IPS-20b (cell line): ENCODE results near the gene APBA2.
"Not testable (repeated sequence)": the region's sequence is repeated elsewhere in the genome, so short reads cannot be mapped to it uniquely, and the experiment has no call there.

Source experiments
- H3K27ac ChIP-seq: one replicate; pipeline ENCODE4 v1.5.1; 2013; ENCODE audit warnings: low read length
- H3K27me3 ChIP-seq: 2 replicates; pipeline ENCODE4 v1.6.1; 2013; ENCODE audit warnings: mild to moderate bottlenecking, low read length, inconsistent platforms; ENCODE audit not compliant: insufficient read depth
- H3K36me3 ChIP-seq: 2 replicates; pipeline ENCODE4 v1.6.1; 2013; ENCODE audit warnings: low read depth, mild to moderate bottlenecking, inconsistent platforms, low read length, moderate library complexity; ENCODE audit not compliant: insufficient read depth
- H3K4me1 ChIP-seq: 2 replicates; pipeline ENCODE4 v1.6.1; 2013; ENCODE audit warnings: mild to moderate bottlenecking, control low read depth, inconsistent platforms, low read length, moderate library complexity; ENCODE audit not compliant: insufficient read depth
- H3K4me3 ChIP-seq: 2 replicates; pipeline ENCODE4 v1.5.1; 2013; ENCODE audit warnings: mild to moderate bottlenecking, low read length, inconsistent platforms
- H3K9ac ChIP-seq: 2 replicates; pipeline ENCODE4 v1.6.1; 2013; ENCODE audit warnings: low read depth, mild to moderate bottlenecking, inconsistent platforms, low read length, moderate library complexity
- H3K9me3 ChIP-seq: 2 replicates; pipeline ENCODE4 v1.6.1; 2013; ENCODE audit warnings: mild to moderate bottlenecking, low read depth, low read length, inconsistent platforms; ENCODE audit not compliant: insufficient read depth

APBA2 gene

DNA sequence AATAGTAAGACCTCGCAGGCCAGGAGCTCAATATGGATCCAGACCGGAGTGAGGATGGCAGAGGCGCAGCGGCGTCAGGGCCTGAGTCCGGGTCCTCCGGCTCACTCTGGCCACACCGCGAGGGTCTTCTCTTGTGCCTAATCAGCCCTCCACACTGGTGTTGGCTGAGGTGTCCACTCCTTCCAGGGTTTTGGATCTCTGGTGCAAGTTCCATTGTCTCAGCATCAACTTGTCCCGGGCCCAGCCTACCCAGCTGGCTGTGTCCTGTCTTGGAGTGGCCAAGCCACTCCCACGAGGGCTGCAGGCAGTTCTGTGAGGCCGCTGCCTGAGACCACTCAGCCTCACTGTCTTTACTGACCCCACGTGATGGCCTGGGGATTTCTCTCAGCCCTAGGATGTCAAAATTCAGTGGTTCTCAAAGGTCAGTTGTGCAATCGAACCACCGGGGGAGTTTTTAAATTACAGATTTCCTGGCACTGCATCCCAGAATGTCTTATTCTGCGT lies 24.7 kb upstream of the APBA2 start:
- Histone ChIP-seq H3K9me3 (no peaks in the 10 kb centered on the region), H3K9ac (no peak overlapping the region; the same call in 1 of the 2 replicates), H3K4me3 (no peak overlapping the region), H3K4me1 (no peaks in the 10 kb centered on the region), H3K36me3 (no peaks in the 10 kb centered on the region), H3K27me3 (no peaks in the 10 kb centered on the region), H3K27ac (no peak overlapping the region)

DNA sequence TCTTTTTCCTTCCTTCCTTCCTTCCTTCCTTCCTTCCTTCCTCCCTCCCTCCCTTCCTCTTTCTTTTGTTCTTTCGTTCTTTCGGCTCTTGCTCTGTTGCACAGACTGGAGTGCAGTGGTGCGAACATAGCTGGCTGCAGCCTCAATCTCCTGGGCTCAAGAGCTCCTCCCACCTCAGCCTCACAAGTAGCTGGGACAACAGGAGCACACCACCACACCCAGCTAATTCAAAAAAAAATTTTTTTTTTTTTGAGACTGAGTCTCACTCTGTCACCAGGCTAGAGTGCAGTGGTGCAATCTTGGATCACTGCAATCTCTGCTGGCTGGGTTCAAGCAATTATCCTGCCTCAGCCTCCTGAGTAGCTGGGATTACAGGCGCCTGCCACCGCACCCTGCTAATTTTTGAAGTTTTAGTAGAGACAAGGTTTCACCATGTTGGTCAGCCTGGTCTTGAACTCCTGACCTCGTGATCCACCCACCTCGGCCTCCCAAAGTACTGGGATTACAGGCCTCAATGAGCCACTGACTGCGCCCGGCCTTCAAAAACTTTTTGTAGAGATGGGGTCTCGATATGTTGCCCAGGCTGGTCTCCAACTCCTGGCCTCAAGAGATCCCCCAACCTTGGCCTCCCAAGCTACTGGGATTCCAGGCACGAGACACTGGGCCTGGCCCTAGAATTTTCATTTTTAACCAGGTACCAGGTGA lies 24.0 kb upstream of the APBA2 start:
- not testable (repeated sequence) for H3K27me3 ChIP-seq, H3K27ac ChIP-seq, H3K9me3 ChIP-seq, H3K36me3 ChIP-seq, H3K4me1 ChIP-seq, H3K4me3 ChIP-seq, H3K9ac ChIP-seq

DNA sequence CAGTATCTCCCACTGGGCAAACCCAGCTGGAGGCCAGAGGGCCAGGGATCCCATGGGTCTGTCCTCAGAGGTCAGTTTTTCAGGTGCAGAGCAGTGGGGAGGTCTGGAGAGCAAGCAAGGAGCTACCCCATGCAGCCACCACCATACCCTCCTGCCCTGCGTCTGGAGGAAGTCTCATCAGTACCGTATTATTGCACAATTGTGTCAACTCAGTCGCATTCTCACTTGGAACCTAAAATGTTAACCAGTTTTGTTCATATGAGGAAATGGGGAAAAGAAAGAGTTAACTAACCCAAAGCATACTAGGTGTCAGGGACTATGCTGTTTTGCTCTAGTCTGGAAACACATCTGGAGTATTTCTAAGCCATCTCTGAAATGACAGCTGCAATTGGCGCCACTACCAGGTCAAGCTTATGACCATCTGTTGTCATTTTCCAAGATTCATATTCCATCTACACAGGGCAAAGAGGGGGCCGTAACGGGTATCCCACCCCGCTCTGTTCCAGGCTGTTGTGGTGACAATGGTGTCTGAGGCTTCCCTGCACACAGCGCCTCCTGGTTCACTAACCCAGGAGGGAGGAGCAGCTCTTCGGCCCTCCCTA lies 16.9 kb upstream of the APBA2 start:
- Histone ChIP-seq H3K4me3 (no peak overlapping the region), H3K27me3 (no peaks in the 10 kb centered on the region; the same call in 1 of the 2 replicates), H3K27ac (no peak overlapping the region), H3K36me3 (no peaks in the 10 kb centered on the region), H3K9ac (no peak overlapping the region), H3K4me1 (no peaks in the 10 kb centered on the region), H3K9me3 (no peaks in the 10 kb centered on the region)

DNA sequence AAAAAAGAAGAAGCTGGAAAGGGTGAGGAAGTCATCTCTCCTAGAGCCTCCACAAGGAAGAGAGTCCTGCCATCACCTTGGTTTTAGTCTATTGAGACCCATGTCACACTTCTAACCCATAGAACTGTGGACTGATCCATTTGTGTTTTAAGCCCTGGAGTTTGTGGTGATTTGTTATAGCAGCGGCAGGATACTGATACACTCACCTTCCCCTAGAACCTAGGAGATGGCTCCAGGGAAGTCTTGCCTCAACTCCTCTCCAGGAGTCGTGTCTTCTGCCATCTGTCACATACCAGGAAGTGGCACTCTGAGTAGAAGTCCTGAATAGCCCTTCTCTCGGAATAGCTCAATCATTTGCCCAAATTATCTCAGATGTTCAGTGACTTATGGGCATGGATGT lies 14.6 kb upstream of the APBA2 start:
- no peaks in the 10 kb centered on the region for H3K36me3 ChIP-seq
- no peaks in the 10 kb centered on the region for H3K9me3 ChIP-seq
- H3K4me3 ChIP-seq = no peak overlapping the region
- H3K27me3 ChIP-seq = peaks cover 12% of the 10 kb centered on the region
- no peak overlapping the region for H3K9ac ChIP-seq
- no peaks in the 10 kb centered on the region; the same call in 1 of the 2 replicates for H3K4me1 ChIP-seq
- no peak overlapping the region for H3K27ac ChIP-seq

DNA sequence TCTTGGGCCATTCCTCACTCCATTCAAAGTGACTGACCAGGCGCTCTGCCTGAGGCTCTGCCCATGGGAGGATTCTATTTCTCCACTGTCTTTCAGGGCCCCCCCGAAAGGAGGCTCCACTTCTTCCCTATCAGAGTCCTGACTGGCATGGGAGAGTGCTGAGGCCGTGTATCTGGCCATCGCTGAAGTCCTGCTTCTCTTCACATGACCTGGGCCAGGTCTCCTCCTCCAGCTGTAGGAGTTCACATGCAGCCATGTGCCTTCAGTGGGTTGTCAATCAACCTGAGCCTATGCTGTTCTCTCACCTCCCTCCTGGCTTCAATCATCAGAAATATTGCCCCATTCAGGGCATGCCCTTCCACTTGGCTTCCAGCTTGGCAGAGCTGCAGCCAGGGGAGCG lies 12.8 kb upstream of the APBA2 start:
- no peak overlapping the region for H3K27ac ChIP-seq
- H3K9ac ChIP-seq = no peak overlapping the region
- H3K9me3 ChIP-seq = no peaks in the 10 kb centered on the region
- H3K27me3 ChIP-seq = peaks cover 22% of the 10 kb centered on the region
- H3K36me3 ChIP-seq = no peaks in the 10 kb centered on the region
- H3K4me1 ChIP-seq = peaks cover 4% of the 10 kb centered on the region; the same call in 1 of the 2 replicates
- no peak overlapping the region for H3K4me3 ChIP-seq

DNA sequence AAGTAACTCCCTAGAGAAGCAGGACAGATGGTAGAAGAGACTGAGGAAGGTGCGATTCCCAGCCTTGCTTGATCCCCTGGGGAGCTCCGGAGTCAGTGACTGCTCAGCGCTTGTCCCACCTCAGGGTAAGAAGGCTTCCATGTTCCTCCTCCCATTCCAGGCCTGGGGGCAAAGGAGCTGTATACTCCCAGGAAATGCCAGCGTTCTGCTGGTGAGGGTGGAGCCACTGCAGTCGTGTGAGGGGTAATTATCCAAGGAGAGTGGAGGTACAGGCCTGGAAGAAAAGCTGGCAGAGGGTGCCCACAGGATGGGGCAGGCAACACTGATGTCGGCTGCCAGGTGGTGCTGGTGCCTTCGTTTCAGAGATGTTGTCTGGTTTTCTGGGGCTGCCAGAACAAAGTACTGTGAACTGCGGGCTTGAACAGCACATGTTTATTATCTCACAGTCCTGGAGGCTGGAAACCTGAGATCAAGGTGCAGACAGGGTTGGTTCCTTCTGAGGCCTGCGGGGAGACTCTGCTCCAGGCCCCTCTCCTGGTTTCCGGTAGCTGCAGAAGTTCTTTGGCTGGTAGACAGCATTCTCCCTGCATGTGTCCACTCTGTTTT lies 12.1 kb upstream of the APBA2 start:
- Histone ChIP-seq H3K9ac (no peak overlapping the region), H3K4me1 (peaks cover 4% of the 10 kb centered on the region; the same call in 1 of the 2 replicates), H3K27me3 (peaks cover 25% of the 10 kb centered on the region), H3K27ac (no peak overlapping the region), H3K36me3 (no peaks in the 10 kb centered on the region), H3K9me3 (no peaks in the 10 kb centered on the region), H3K4me3 (no peak overlapping the region)

DNA sequence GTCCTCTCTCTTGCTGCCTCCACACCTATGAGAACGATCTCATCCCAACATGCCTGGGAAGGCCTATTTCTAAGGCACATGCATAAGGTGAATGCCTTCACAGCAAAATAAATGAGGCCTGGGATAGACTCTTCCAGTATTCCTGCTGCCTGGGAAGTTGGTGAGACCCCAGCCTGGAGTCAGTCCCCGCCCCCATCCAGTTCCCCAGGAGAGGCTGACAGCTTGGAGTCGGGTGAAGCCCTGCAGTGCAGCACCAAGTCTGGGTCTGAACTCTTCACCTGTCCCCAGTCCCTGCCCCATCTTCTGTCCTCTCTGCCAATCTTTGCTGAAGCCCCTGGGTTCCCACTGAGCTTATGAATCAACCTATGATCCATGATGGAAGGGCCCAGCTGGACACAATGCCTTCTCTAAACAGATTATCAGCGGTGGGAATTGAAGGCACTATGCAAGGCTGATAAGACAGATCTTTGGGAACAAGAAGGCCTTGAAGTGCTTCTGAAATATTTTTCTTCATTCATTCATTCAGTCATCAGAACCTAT lies 10.2 kb upstream of the APBA2 start:
- H3K27me3 ChIP-seq = peaks cover 30% of the 10 kb centered on the region
- no peak overlapping the region for H3K9ac ChIP-seq
- no peak overlapping the region for H3K27ac ChIP-seq
- no peaks in the 10 kb centered on the region for H3K9me3 ChIP-seq
- H3K4me3 ChIP-seq = peak overlapping the region; percentile 36; the same call in 1 of the 2 replicates
- peaks cover 4% of the 10 kb centered on the region; the same call in 1 of the 2 replicates for H3K4me1 ChIP-seq
- no peaks in the 10 kb centered on the region for H3K36me3 ChIP-seq

DNA sequence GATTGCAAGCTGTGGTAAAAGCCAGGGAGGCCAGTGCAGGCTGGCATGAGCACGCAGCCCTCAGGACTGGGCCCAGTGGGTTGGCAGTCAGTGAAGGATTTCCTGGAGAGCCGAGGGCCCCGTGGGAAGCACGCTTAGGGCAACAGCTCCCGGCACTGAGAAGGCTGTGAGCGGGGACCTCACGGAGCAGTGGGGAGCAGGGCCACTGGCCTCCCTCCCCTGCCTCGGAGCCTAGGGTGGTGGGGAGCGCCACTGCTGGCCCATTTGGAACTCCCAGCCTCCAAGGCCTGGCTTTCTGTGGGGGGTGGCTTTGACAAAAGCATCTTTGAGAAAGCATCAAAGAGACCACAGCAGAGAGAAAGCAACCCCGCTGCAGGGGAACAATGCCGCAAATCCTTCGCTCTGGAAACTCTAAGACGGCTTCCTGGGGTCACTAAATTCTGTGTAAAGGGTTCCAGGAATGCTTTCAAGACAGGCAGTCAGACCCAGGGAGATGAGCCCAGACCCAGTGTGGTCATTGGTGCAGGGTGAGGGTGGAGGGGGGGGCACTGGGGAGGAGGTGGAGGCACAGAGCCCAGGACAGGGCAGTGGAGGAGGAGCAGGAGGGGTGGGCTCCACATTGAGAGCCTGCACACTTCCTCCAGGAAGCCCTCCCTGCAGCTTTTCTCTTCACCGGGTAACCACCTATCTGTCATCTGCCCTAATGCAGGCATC lies 9.5 kb upstream of the APBA2 start:
- H3K36me3 ChIP-seq = no peaks in the 10 kb centered on the region
- H3K4me1 ChIP-seq = peaks cover 4% of the 10 kb centered on the region; the same call in 1 of the 2 replicates
- peaks cover 30% of the 10 kb centered on the region for H3K27me3 ChIP-seq
- no peak overlapping the region for H3K9ac ChIP-seq
- H3K9me3 ChIP-seq = no peaks in the 10 kb centered on the region
- no peak overlapping the region for H3K27ac ChIP-seq
- H3K4me3 ChIP-seq = peak overlapping the region; percentile 36; the same call in 1 of the 2 replicates

DNA sequence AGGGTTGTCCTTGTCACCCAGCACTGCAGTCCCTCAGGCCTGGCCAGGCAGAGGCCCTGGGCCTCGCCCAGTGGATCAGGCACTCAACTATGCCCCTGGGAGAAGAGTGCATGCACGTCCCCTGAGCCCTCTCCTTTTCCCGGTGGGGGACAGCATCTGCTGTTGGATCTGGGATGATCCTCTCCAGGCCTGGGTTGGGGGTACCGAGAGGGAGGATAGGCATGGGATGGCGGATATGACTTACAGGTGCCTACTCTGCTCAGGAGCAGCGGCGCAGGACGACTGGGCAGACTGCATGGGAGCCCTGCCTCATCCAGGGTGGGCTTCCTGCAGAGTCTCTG lies 9.0 kb upstream of the APBA2 start:
- H3K9me3 ChIP-seq = no peaks in the 10 kb centered on the region
- peaks cover 4% of the 10 kb centered on the region; the same call in 1 of the 2 replicates for H3K4me1 ChIP-seq
- H3K9ac ChIP-seq = no peak overlapping the region
- H3K36me3 ChIP-seq = no peaks in the 10 kb centered on the region
- peaks cover 30% of the 10 kb centered on the region for H3K27me3 ChIP-seq
- H3K4me3 ChIP-seq = peak overlapping the region; percentile 36; the same call in 1 of the 2 replicates
- no peak overlapping the region for H3K27ac ChIP-seq

DNA sequence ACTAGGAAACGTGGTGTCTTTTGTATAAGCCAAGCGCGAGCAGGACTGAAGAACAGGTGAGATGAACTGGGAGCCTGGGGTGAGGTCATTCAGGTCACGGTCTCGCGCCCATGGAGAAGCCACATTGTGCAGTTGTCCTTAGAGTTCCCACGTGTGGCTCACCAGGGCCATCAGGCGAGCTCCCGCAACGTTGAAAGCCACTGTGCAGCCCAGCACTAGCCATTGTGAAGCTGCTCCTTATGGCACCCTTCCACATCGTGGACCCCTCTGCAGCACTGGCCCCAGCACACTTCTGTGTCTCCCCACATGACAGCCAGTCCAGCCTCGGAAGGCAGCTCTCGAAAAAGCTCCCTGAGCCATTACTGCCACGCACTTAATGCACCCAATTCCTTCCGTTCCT lies 7.6 kb upstream of the APBA2 start:
- no peak overlapping the region for H3K4me3 ChIP-seq
- H3K9me3 ChIP-seq = no peaks in the 10 kb centered on the region
- H3K27me3 ChIP-seq = peaks cover 30% of the 10 kb centered on the region
- H3K4me1 ChIP-seq = peaks cover 4% of the 10 kb centered on the region; the same call in 1 of the 2 replicates
- no peak overlapping the region for H3K27ac ChIP-seq
- no peak overlapping the region for H3K9ac ChIP-seq
- H3K36me3 ChIP-seq = no peaks in the 10 kb centered on the region

DNA sequence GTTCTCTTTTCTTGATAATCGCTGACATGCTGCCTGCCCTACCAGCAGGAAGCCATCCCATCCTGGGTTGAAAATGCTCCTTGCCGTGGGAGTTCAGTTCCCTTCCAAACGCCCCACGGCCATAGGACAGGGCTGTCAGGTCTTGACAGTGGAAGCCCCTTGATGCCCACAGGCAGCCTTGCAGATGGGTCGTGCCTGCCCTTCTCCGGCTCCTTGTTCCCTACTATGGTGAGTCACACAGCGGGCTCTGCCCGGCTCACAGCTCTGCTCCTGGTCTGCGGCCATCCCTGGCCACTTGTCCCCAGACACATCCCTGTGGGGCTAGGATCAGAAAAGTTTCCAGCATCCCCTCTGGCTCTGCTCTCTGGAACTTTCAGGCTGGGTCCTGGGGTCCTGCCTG lies 6.2 kb upstream of the APBA2 start:
- Histone ChIP-seq H3K4me1 (peaks cover 4% of the 10 kb centered on the region; the same call in 1 of the 2 replicates), H3K4me3 (no peak overlapping the region), H3K36me3 (no peaks in the 10 kb centered on the region)

More for the DNA sequence above, 6.2 kb upstream of the APBA2 start:
- Histone ChIP-seq H3K9me3 (no peaks in the 10 kb centered on the region), H3K9ac (no peak overlapping the region), H3K27me3 (peaks cover 36% of the 10 kb centered on the region), H3K27ac (no peak overlapping the region)
